ENCODE results near the gene ADAMTS19.

The ADAMTS19 gene

GRCh38 chr5:129768735-129769134 lies 308.6 kb downstream of the ADAMTS19 start:
- DNase-seq (ENCODE audit: low read depth), result no peak

- no peak for DNase-seq (ENCODE audit: low read depth)
Measured at GRCh38 chr5:129770024-129770820, 310.1 kb downstream of the ADAMTS19 start.

- peak; percentile 32 for DNase-seq (ENCODE audit: low read depth)
Measured at GRCh38 chr5:129771058-129771838, 311.1 kb downstream of the ADAMTS19 start.

- no peak for DNase-seq (ENCODE audit: low read depth)
Measured at GRCh38 chr5:129773376-129773775, 313.3 kb downstream of the ADAMTS19 start.

- DNase-seq (ENCODE audit: low read depth), result no peak
Measured at GRCh38 chr5:129781594-129781993, 321.5 kb downstream of the ADAMTS19 start.
